Measurements from ENCODE around the gene ADAMTS17. TPM values are rescaled to one million over a fixed set of nuclear protein-coding genes. Genes with fewer than 3 reads are reported as not detected.

Gene ADAMTS17
- total and polyA plus RNA-seq, 11 donors = 0.30 to 2.4 (median 1.2) TPM

GRCh38 chr15:100099976-100100375 lies 241.8 kb downstream of the ADAMTS17 start:
- Histone ChIP-seq H3K36me3 (no peaks in the 10 kb centered on the region), H3K4me3 (no peak overlapping the region), H3K27me3 (no peaks in the 10 kb centered on the region), H3K4me1 (peaks cover 0 to 8% (median 0%) of the 10 kb centered on the region in 12 donors), H3K9me3 (no peaks in the 10 kb centered on the region), H3K27ac (no peak overlapping the region)
- intact Hi-C loops (cut with DNase I) = loop anchor here in 1 of 10 donors (10.0 kb wide), 1 partner anchor 45 kb away; no protein-coding TSS in a partner anchor
- WGBS, 4 donors = 89 to 95% (median 91%) methylated on average over 12 of the region's 12 CpGs
- ATAC-seq (no peak), DNase-seq (no peak)
- TF ChIP-seq POLR2A (IDR thresholded peaks at IDR 0.05) = no peak
- TF ChIP-seq CTCF (IDR thresholded peaks at IDR 0.05) = no peak

- DNase-seq (no peak), ATAC-seq (no peak)
- intact Hi-C loops (cut with DNase I) = no loop called here
- 82 to 98% (median 94%) methylated on average over 3 of the region's 3 CpGs for WGBS, 4 donors
- TF ChIP-seq CTCF (IDR thresholded peaks at IDR 0.05) (no peak), POLR2A (IDR thresholded peaks at IDR 0.05) (no peak)
- H3K36me3 ChIP-seq = no peaks in the 10 kb centered on the region
- no peak overlapping the region for H3K27ac ChIP-seq
- H3K4me1 ChIP-seq = peaks cover 0 to 8% (median 0%) of the 10 kb centered on the region in 12 donors
- no peak overlapping the region for H3K4me3 ChIP-seq
- H3K27me3 ChIP-seq = no peaks in the 10 kb centered on the region
- H3K9me3 ChIP-seq = no peaks in the 10 kb centered on the region
Measured at GRCh38 chr15:100098705-100099104, 243.1 kb downstream of the ADAMTS17 start.

- Histone ChIP-seq H3K27ac (no peak overlapping the region), H3K4me3 (no peak overlapping the region), H3K4me1 (peaks cover 0 to 8% (median 0%) of the 10 kb centered on the region in 12 donors), H3K36me3 (no peaks in the 10 kb centered on the region), H3K27me3 (no peaks in the 10 kb centered on the region), H3K9me3 (no peaks in the 10 kb centered on the region)
- no peak for TF ChIP-seq CTCF (IDR thresholded peaks at IDR 0.05)
- no peak for TF ChIP-seq POLR2A (IDR thresholded peaks at IDR 0.05)
- DNase-seq (no peak), ATAC-seq (no peak)
- 84 to 89% (median 87%) methylated on average over 13 of the region's 13 CpGs for WGBS, 4 donors
- intact Hi-C loops (cut with DNase I) = no loop called here
Measured at GRCh38 chr15:100097342-100098127, 244.2 kb downstream of the ADAMTS17 start.

- Histone ChIP-seq H3K36me3 (no peaks in the 10 kb centered on the region), H3K4me3 (no peak overlapping the region), H3K9me3 (no peaks in the 10 kb centered on the region), H3K27ac (no peak overlapping the region), H3K27me3 (no peaks in the 10 kb centered on the region), H3K4me1 (peaks cover 0 to 6% (median 0%) of the 10 kb centered on the region in 12 donors)
- no peak for ATAC-seq
- no peak for DNase-seq
- whole genome bisulfite sequencing, 4 donors = 88 to 91% (median 89%) methylated on average over 4 of the region's 4 CpGs
- intact Hi-C loops (cut with DNase I) = no loop called here
- TF ChIP-seq POLR2A (IDR thresholded peaks at IDR 0.05) (no peak), CTCF (IDR thresholded peaks at IDR 0.05) (no peak)
Measured at GRCh38 chr15:100096700-100097099, 245.1 kb downstream of the ADAMTS17 start.

Data from heart left ventricle (tissue), 16 donors.